BJ (cell line): ENCODE results near the gene GDPD3. TPM values are rescaled to one million over a fixed set of nuclear protein-coding genes. Genes with fewer than 3 reads are reported as not detected.

ENCODE experiments used
- CTCF ChIA-PET: fragments of 350-600 bp; formaldehyde crosslinking; extraction: SDS; loops from one replicate; lab custom pipeline; 2021; ENCODE audit warnings: antibody characterized with exemption, inconsistent platforms; lab: Yijun Ruan, JAX
- POLR2A ChIA-PET: fragments of 300-600 bp; sonication (Branson Sonifier 250); formaldehyde crosslinking; extraction: SDS; loops from one replicate; lab custom pipeline; 2021; ENCODE audit warnings: antibody characterized with exemption; lab: Charles Lee
- DNase-seq: peaks from one replicate; pipeline ENCODE4 v3.0.0-alpha.2; 2011; ENCODE audit warnings: low read depth
- H3K27me3 ChIP-seq: 2 replicates; pipeline ENCODE4 v1.6.0; 2011; ENCODE audit warnings: low read length; ENCODE audit not compliant: control insufficient read depth, insufficient read depth
- H3K36me3 ChIP-seq: 2 replicates; pipeline ENCODE4 v1.5.1; 2011; ENCODE audit warnings: low read length; ENCODE audit not compliant: control insufficient read depth, insufficient read depth
- H3K4me3 ChIP-seq: 2 replicates; pipeline ENCODE4 v1.5.1; 2011; ENCODE audit warnings: low read depth, mild to moderate bottlenecking, control low read depth, low read length
- CTCF ChIP-seq: IDR thresholded peaks from 2 replicates; pipeline ENCODE4 v1.5.1; 2011; ENCODE audit warnings: low read depth, mild to moderate bottlenecking, control low read depth, inconsistent platforms, low read length, moderate library complexity; ENCODE audit not compliant: insufficient read depth
- polyA plus RNA-seq: library from polyadenylated mRNA; depleted of rRNA; stranded (reverse); fragments of >200 nt; gene quantifications from 2 replicates; pipeline ENCODE4 v1.2.3, GENCODE V29; 2011

The GDPD3 gene
- polyA plus RNA-seq, 1 experiment, result 2.0 TPM

- H3K4me3 ChIP-seq, result no peak overlapping the region
- no peak for TF ChIP-seq CTCF
- no peak for DNase-seq
- ChIA-PET CTCF (interaction anchor here (0.9 to 3.1 kb wide), 15 partner anchors 10 to 603 kb away, joined by 3 to 28 read pairs (median 4); partner anchors contain the start of genes GDPD3 and PPP4C), POLR2A (interaction anchor here (0.6 kb wide), 1 partner anchor 126 kb away, joined by 3 read pairs; no protein-coding TSS in a partner anchor)
- peaks cover 16% of the 10 kb centered on the region for H3K36me3 ChIP-seq
- H3K27me3 ChIP-seq, result no peaks in the 10 kb centered on the region
Observed at GRCh38 chr16:30090610-30091331, 22.6 kb downstream of the GDPD3 start.

- Histone ChIP-seq H3K36me3 (peaks cover 19% of the 10 kb centered on the region), H3K4me3 (no peak overlapping the region), H3K27me3 (no peaks in the 10 kb centered on the region)
- ChIA-PET POLR2A (interaction anchor here (0.5 to 0.6 kb wide), 3 partner anchors 10 to 274 kb away, joined by 3 to 5 read pairs (median 4); no protein-coding TSS in a partner anchor), CTCF (interaction anchor here (1.3 to 1.5 kb wide), 2 partner anchors 23 to 45 kb away, joined by 3 read pairs; no protein-coding TSS in a partner anchor)
- no peak for TF ChIP-seq CTCF
- no peak for DNase-seq
Observed at GRCh38 chr16:30088832-30089624, 24.3 kb downstream of the GDPD3 start.

DNA sequence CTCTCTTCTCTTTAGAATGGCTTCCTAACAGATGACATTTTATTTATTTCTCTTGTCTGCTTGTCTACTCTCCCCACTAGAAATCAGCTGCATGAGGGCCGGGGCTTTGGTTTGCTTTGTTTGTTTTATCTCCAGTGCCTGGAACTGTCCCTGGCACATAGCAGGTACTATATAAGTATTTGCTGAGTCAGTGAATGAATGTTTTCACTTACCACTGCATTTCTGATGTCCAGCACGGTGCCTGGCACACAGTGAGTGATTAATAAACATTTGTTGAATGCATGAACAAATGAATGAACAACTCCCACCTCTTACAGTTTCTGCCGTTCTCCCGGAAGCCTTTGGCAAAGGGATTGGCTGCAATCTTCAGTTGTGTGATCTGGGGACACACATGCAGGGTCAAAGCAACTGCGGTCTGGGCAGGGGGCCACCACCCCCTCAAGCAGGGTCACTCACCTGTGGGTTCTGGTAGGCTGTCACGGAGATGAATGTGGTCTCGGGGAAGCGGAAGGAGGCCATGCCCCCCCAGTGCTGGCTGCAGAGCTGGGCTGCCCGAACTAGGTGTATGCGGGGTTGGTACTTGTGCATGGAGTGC, 25.0 kb downstream of the GDPD3 start:
- DNase-seq, result no peak
- Histone ChIP-seq H3K27me3 (no peaks in the 10 kb centered on the region), H3K36me3 (peaks cover 22% of the 10 kb centered on the region), H3K4me3 (no peak overlapping the region)
- no peak for TF ChIP-seq CTCF
- ChIA-PET POLR2A (interaction anchor here (0.6 kb wide), 1 partner anchor 10 kb away, joined by 3 read pairs; no protein-coding TSS in a partner anchor), CTCF (no interaction called here)

- Histone ChIP-seq H3K36me3 (peaks cover 29% of the 10 kb centered on the region), H3K4me3 (no peak overlapping the region), H3K27me3 (no peaks in the 10 kb centered on the region)
- no peak for TF ChIP-seq CTCF
- no peak for DNase-seq
- POLR2A ChIA-PET, result no interaction called here
- CTCF ChIA-PET, result interaction anchor here (0.7 kb wide), 1 partner anchor 11 kb away, joined by 3 read pairs; no protein-coding TSS in a partner anchor
Observed at GRCh38 chr16:30087181-30087898, 26.0 kb downstream of the GDPD3 start.
